Activated CD8-positive, alpha-beta memory T cell treated with anti-CD3 and anti-CD28 coated beads for 36 hours (primary cell): Measurements from ENCODE around the gene LAMTOR4. TPM values are rescaled to one million over a fixed set of nuclear protein-coding genes. Genes with fewer than 3 reads are reported as not detected.

Experiments
- CTCF ChIA-PET: fragments of 350-600 bp; sonication (Branson Sonifier 250); formaldehyde crosslinking; loops from one replicate; lab custom pipeline; 2021; ENCODE audit warnings: antibody characterized with exemption; lab: Charles Lee
- POLR2A ChIA-PET: fragments of 350-600 bp; sonication (Branson Sonifier 250); formaldehyde crosslinking; loops from one replicate; lab custom pipeline; 2021; ENCODE audit warnings: antibody characterized with exemption; lab: Charles Lee
- total RNA-seq, 2 experiments: library from RNA; stranded (reverse); gene quantifications; one replicate each; pipeline ENCODE4 v1.2.3, GENCODE V29; 2021

The LAMTOR4 gene
- total RNA-seq, 2 experiments from 2014 or later: 117 to 120 TPM

DNA sequence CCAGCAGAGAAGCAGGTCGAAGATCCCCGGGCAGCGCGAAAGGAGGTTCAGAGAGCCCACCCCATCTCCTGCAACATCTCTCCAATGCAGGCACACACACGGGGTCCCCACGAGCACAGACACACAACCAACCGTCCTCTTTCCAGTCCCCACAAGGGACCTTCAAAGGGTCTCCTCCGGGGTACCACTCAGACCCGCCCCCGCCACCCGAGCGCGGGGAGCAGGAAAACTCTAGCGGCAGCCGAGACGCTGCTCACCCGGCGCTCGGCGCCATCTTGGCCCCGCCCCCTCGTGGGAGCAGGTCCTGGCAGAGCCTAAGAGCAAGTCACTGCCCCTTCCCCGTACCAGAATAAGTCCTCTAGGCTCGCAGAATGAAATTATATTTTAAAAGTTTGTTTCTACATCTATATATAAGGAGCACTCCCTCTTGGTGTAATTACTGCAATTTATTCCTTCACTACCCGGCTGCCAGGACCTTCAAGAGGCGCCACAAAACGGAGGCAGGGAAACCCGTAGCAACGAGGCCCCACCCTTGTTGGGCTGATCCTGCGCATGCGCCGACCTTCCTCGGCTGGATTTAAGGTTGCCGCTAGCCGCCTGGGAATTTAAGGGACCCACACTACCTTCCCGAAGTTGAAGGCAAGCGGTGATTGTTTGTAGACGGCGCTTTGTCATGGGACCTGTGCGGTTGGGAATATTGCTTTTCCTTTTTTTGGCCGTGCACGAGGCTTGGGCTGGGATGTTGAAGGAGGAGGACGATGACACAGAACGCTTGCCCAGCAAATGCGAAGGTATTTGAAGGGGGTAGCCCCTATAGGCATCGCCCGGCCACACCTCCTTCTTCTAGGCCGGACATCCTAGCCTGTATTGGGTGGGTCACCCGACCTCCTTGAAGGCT, 29.4 kb upstream of the LAMTOR4 start, which contains the start of the genes CNPY4 and TAF6:
TSS of gene CNPY4 (plus strand) at position 563 of the 898 bp plus-strand sequence. CDS start at position 674, 111 bp downstream.
TSS of gene TAF6 (minus strand) at position 287 of the 898 bp plus-strand sequence. CDS start 5,149 bp downstream, outside the sequence.
- POLR2A ChIA-PET: interaction anchor here (1.8 kb wide), 1 partner anchor 24 kb away, joined by 6 read pairs; no protein-coding TSS in a partner anchor
- CTCF ChIA-PET: interaction anchor here (0.6 to 3.1 kb wide), 4 partner anchors 12 to 37 kb away, joined by 3 to 16 read pairs (median 4); partner anchors contain the start of gene AP4M1

DNA sequence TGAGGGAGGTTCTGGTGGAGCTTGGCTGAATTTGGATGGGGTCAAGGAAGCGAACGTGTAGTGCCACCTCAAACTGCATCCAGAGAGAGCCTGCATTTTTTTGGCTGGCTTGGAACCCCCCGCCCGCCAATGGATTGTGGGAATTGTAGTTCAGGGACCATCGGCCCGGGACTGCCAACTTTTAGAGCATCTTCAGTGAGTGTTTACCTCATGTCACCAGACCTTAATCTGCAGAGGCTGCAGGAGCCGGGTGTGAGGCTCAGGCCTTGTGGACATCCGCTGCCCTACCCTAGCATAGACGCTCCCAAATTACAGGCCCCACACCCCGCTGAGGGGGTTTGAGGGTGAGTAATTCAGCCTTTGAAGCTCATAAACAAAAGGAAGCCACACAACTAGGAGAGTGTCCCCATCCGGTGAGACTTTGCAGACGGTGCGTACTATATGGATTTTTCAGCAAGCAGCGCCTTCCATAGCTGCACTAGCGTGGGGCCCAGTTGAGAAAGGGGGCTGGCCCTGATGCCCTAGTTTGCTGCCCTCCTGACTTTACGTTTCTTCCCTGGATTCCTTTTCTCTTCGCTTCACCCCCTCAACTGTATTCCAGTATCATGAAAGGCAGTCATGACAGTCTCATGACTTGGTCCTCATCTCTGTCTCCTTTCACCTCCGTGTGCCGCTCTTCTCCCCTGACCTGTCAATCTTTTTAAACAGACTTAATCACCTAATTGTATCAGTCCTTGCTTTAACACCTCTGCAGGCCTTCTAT, 28.6 kb upstream of the LAMTOR4 start:
- POLR2A ChIA-PET: interaction anchor here (0.6 to 1.8 kb wide), 6 partner anchors 20 to 309 kb away, joined by 3 to 6 read pairs (median 3); partner anchors contain the start of genes LAMTOR4 and ZCWPW1

DNA sequence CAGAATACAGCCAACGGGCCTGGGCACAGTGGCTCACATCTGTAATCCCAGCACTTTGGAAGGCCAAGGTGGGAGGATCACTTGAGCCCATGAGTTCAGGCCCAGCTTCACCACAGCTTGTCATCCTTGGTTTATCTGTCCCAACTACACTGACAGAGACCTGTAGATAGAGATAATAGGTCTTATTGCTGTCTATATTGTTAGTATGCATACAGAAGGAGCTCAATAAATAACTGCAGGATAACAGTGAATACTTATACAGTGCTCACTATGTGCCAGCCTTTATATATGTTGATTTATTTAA, 28.0 kb upstream of the LAMTOR4 start:
- ChIA-PET POLR2A (interaction anchor here (0.6 to 1.8 kb wide), 6 partner anchors 20 to 308 kb away, joined by 3 to 6 read pairs (median 3); partner anchors contain the start of genes LAMTOR4 and ZCWPW1), CTCF (interaction anchor here (1.0 to 3.1 kb wide), 3 partner anchors 11 to 38 kb away, joined by 3 to 16 read pairs (median 5); partner anchors contain the start of gene AP4M1)

More for the DNA sequence above, 28.6 kb upstream of the LAMTOR4 start:
- CTCF ChIA-PET: interaction anchor here (0.6 to 3.1 kb wide), 4 partner anchors 11 to 38 kb away, joined by 3 to 16 read pairs (median 4); partner anchors contain the start of gene AP4M1

GRCh38 chr7:100122067-100122466, 26.7 kb upstream of the LAMTOR4 start:
- ChIA-PET POLR2A (no interaction called here), CTCF (interaction anchor here (3.1 kb wide), 1 partner anchor 9 kb away, joined by 16 read pairs; no protein-coding TSS in a partner anchor)

GRCh38 chr7:100122568-100122967, 26.1 kb upstream of the LAMTOR4 start:
- POLR2A ChIA-PET: no interaction called here
- CTCF ChIA-PET: interaction anchor here (0.8 to 3.1 kb wide), 3 partner anchors 9 to 22 kb away, joined by 4 to 16 read pairs (median 6); no protein-coding TSS in a partner anchor

- ChIA-PET POLR2A (no interaction called here), CTCF (interaction anchor here (0.6 to 2.4 kb wide), 2 partner anchors 34 to 325 kb away, joined by 3 to 7 read pairs; no protein-coding TSS in a partner anchor)
Measured at GRCh38 chr7:100124301-100125230, 24.2 kb upstream of the LAMTOR4 start.

DNA sequence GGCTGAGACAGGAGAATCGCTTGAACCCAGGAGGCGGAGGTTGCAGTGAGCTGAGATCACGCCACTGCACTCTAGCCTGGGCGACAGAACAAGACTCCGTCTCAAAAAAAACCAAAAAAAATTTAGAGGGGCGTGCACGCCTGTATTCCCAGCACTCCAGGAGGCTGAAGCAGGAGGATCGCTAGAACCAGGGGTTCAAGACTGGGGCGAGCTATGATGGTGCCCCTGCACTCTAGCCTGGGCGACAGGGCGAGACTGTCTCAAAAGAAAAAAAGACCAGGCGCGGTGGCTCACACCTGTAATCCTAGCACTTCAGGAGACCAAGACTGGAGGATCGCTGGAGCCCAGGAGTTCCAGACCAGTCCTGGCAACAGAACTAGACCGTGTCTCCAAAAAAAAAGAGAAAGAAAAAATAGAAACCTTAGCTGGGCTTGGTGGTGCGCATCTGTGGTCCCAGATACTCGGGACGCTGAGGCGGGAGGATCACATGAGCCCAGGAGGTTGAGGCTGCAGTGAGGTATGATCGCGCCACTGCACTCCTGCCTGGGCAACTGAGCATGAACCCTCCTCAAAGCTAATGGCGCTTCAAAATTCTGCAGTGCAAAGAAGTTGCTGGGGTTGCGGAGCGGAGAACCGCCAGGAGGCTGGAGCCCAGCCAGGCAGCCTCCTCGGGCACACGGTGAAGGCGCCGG, 22.3 kb upstream of the LAMTOR4 start:
- POLR2A ChIA-PET: interaction anchor here (0.5 to 1.9 kb wide), 4 partner anchors 23 to 303 kb away, joined by 3 to 14 read pairs (median 4); partner anchors contain the start of genes AP4M1, LAMTOR4 and MCM7
- CTCF ChIA-PET: interaction anchor here (0.5 to 2.4 kb wide), 5 partner anchors 21 to 213 kb away, joined by 3 to 7 read pairs (median 4); no protein-coding TSS in a partner anchor

DNA sequence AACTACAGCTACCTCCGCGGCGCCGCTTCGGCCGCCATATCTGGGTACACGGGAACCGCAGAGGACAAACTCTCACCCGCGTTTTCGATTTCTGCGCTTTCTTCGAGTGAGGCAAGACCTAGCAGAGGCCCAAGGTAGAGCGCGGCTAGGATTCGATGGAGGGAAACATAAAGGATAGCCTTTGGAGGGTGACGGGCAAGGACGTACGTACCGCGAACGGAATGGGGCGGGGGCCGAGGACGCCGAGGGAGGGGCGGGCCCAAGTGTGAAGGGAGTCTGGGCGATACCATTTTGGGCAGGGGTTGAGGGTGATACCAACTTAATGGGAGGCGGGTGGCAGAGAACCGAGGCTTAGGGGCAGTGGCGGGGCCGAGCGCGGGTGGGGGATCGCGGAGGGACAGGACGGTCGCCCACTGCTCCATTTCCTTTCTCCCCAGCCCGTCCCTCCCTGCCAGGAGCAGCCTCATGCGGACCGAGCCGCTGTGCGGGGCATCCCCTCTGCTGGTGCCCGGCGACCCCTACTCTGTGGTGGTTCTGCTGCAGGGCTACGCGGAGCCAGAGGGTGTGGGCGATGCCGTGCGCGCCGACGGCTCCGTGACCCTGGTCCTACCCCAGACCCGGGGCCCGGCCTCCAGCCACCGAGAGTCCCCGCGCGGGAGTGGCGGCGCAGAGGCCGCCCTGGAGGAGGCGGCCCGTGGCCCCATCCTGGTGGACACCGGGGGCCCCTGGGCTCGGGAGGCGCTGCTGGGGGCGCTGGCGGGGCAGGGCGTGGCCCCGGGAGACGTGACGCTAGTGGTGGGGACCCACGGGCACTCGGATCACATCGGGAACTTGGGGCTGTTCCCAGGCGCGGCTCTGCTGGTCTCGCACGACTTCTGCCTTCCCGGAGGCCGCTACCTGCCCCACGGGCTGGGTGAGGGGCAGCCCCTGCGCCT, 21.5 kb upstream of the LAMTOR4 start, which contains the start of gene MBLAC1:
TSS of gene MBLAC1 (plus strand) at position 37 of the 935 bp plus-strand sequence. CDS start at position 466, 429 bp downstream.
- ChIA-PET CTCF (interaction anchor here (0.5 to 2.4 kb wide), 4 partner anchors 25 to 212 kb away, joined by 3 to 11 read pairs (median 6); partner anchors contain the start of genes AP4M1 and MCM7), POLR2A (interaction anchor here (0.5 to 1.9 kb wide), 4 partner anchors 22 to 302 kb away, joined by 3 to 14 read pairs (median 4); partner anchors contain the start of genes AP4M1, LAMTOR4 and MCM7)

GRCh38 chr7:100127866-100128636, 20.7 kb upstream of the LAMTOR4 start:
- ChIA-PET POLR2A (interaction anchor here (0.8 to 1.0 kb wide), 2 partner anchors 20 to 26 kb away, joined by 3 to 6 read pairs; partner anchors contain the start of genes AP4M1 and MCM7), CTCF (interaction anchor here (0.8 to 1.7 kb wide), 2 partner anchors 18 to 27 kb away, joined by 3 to 11 read pairs; partner anchors contain the start of genes AP4M1 and MCM7)

- POLR2A ChIA-PET: interaction anchor here (0.8 to 1.0 kb wide), 2 partner anchors 19 to 27 kb away, joined by 3 to 6 read pairs; partner anchors contain the start of genes AP4M1 and MCM7
- CTCF ChIA-PET: interaction anchor here (0.8 to 1.7 kb wide), 2 partner anchors 18 to 27 kb away, joined by 3 to 11 read pairs; partner anchors contain the start of genes AP4M1 and MCM7
Measured at GRCh38 chr7:100128637-100128963, 20.1 kb upstream of the LAMTOR4 start.

DNA sequence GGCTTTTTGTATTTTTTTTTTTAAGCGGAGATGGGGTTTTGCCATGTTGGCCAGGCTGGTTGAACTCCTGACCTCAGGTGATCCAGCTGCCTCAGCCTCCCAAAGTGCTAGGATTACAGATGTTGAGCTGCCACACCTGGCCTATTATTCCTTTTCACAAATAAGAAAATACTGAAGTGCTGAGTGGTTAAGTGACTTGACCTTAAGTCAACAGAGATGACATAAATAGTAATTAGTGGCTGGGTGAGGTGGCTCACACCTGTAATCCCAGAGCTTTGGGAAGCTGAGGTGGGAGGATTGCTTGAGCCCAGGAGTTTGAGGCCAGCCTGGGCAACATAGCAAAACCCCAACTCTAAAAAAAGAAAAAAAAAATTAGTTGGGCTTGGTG, 18.5 kb upstream of the LAMTOR4 start:
- ChIA-PET POLR2A (interaction anchor here (0.7 to 1.0 kb wide), 2 partner anchors 8 to 299 kb away, joined by 3 to 4 read pairs; partner anchors contain the start of gene ZCWPW1), CTCF (interaction anchor here (0.6 to 3.7 kb wide), 13 partner anchors 9 to 277 kb away, joined by 3 to 16 read pairs (median 3); partner anchors contain the start of gene AP4M1)

DNA sequence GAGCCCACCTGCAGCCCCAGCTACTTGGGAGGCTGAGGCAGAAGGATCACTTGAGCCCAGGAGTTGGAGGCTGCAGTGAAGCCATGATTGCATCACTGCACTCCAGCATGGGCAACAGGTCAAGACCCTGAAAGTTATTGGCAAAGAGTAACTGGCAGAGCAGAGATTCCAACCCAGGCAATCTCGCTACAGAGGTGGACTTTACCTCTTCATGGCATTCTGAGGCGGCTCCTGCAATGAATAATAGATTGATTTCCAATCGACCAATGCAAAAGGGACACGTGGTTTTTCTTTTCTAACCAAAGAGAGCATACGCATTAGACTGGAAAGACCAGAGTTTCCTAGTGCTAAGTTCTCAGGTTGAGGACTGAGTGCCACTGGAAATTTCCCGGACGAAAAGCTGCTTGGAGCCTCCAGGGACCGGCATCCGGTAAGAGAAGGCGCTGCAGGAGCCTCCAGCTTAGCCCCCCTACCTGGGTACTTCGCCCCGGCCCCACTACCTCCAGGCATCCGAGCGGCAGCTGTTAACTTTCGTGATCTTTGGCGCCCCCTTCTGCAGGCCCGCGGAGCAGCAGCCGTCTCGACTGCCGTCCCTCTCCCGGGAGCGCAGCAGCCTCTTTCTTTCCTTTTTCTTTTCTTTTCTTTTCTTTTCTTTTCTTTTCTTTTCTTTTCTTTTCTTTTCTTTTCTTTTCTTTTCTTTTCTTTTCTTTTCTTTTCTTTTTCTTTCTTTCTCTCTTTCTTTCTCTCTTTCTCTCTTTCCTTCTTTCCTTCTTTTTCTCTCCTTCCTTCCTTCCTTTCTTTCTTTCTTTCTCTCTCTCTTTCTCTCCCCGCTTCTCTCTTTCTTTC, 17.9 kb upstream of the LAMTOR4 start:
- ChIA-PET POLR2A (interaction anchor here (0.7 to 1.0 kb wide), 2 partner anchors 298 to 499 kb away, joined by 3 to 11 read pairs; partner anchors contain the start of gene ZCWPW1), CTCF (interaction anchor here (0.6 to 3.7 kb wide), 14 partner anchors 10 to 276 kb away, joined by 3 to 16 read pairs (median 3); partner anchors contain the start of gene AP4M1)

DNA sequence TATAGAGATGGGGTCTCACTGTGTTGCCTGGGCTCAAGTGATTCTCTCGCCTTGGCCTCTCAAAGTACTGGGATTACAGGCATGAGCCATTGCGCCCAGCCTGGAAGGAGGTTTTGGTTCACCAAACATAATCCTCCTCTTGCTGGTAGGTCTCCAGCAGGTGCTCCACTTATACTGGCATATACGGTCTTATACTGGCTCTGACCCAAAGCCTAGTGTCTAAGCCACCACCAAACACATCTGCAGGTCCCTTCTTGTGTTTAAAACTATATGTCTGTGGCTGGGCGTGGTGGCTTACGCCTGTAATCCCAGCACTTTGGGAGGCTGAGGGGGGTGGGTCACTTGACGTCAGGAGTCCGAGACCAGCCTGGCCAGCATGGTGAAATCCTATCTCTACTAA, 16.6 kb upstream of the LAMTOR4 start:
- POLR2A ChIA-PET: no interaction called here
- CTCF ChIA-PET: interaction anchor here (0.8 to 3.7 kb wide), 12 partner anchors 11 to 318 kb away, joined by 3 to 16 read pairs (median 6); partner anchors contain the start of gene LAMTOR4
